HL-60 (cell line): ENCODE measurements around the gene TAC3.
"Not testable (repeated sequence)": the region's sequence is repeated elsewhere in the genome, so short reads cannot be mapped to it uniquely, and the experiment has no call there.

ENCODE experiments used
- CTCF ChIP-seq: IDR thresholded peaks from one replicate; pipeline ENCODE4 v1.5.1; 2011; ENCODE audit warnings: low read length, control low read depth, inconsistent platforms; ENCODE audit not compliant: insufficient read depth
- POLR2AphosphoS5 ChIP-seq: IDR thresholded peaks from 2 replicates; pipeline ENCODE4 v1.6.1; 2012; ENCODE audit warnings: low read depth

GRCh38 chr12:56962247-56962646 lies 54.1 kb downstream of the TAC3 start:
- not testable (repeated sequence) for TF ChIP-seq CTCF, POLR2AphosphoS5
